Nephron (organoid): ENCODE results near the gene PTPRN2.

Source experiments
- H3K27ac Mint-ChIP-seq, 3 experiments: 2 replicates each; pipeline ENCODE4 v1.8.0; 2020; ENCODE audit warnings: mixed read lengths in 3 of 3, mild to moderate bottlenecking in 2 of 3, moderate library complexity in 1 of 3
- H3K27me3 Mint-ChIP-seq: 2 replicates; pipeline ENCODE4 v1.8.0; 2021; ENCODE audit warnings: low read depth, mild to moderate bottlenecking, moderate library complexity, mixed read lengths
- H3K36me3 Mint-ChIP-seq: 2 replicates; pipeline ENCODE4 v1.8.0; 2020; ENCODE audit warnings: low read depth, mixed read lengths
- H3K4me1 Mint-ChIP-seq: 2 replicates; pipeline ENCODE4 v1.8.0; 2020; ENCODE audit warnings: mixed read lengths
- H3K4me3 Mint-ChIP-seq, 3 experiments: 2 replicates each; pipeline ENCODE4 v1.8.0; 2020; ENCODE audit warnings: mild to moderate bottlenecking in 3 of 3, mixed read lengths in 3 of 3, moderate library complexity in 2 of 3
- H3K9me3 Mint-ChIP-seq: 2 replicates; pipeline ENCODE4 v1.8.0; 2020; ENCODE audit warnings: mixed read lengths
- CTCF ChIP-seq, 3 experiments: fragments of 200-600 bp; sonication (generic); IDR thresholded peaks; one replicate each; pipeline ENCODE4 v1.5.0; 2021; ENCODE audit warnings: antibody characterized with exemption in 3 of 3; ENCODE audit not compliant: unreplicated experiment in 3 of 3

Gene PTPRN2

GRCh38 chr7:157516311-157516710 lies 1071.3 kb downstream of the PTPRN2 start:
- H3K27ac Mint-ChIP-seq, result no peak overlapping the region
- TF ChIP-seq CTCF (IDR thresholded peaks at IDR 0.05; ENCODE audit: unreplicated experiment in 3 of 3), result no peak
- no peaks in the 10 kb centered on the region for H3K36me3 Mint-ChIP-seq
- H3K4me3 Mint-ChIP-seq, result no peak overlapping the region
- H3K27me3 Mint-ChIP-seq, result peaks cover 17% of the 10 kb centered on the region
- H3K4me1 Mint-ChIP-seq, result no peaks in the 10 kb centered on the region
- peaks cover 5% of the 10 kb centered on the region for H3K9me3 Mint-ChIP-seq

GRCh38 chr7:157515342-157516041 lies 1072.1 kb downstream of the PTPRN2 start:
- Mint-ChIP-seq H3K4me3 (no peak overlapping the region), H3K4me1 (no peaks in the 10 kb centered on the region), H3K36me3 (no peaks in the 10 kb centered on the region), H3K27me3 (peaks cover 19% of the 10 kb centered on the region), H3K9me3 (peaks cover 5% of the 10 kb centered on the region), H3K27ac (no peak overlapping the region)
- TF ChIP-seq CTCF (IDR thresholded peaks at IDR 0.05; ENCODE audit: unreplicated experiment in 3 of 3), result no peak

- no peaks in the 10 kb centered on the region for H3K4me1 Mint-ChIP-seq
Observed at GRCh38 chr7:157514746-157515145, 1072.9 kb downstream of the PTPRN2 start.

GRCh38 chr7:157514306-157514705 lies 1073.3 kb downstream of the PTPRN2 start:
- Mint-ChIP-seq H3K9me3 (peaks cover 10% of the 10 kb centered on the region), H3K4me1 (no peaks in the 10 kb centered on the region), H3K27me3 (peaks cover 28% of the 10 kb centered on the region), H3K27ac (no peak overlapping the region), H3K4me3 (no peak overlapping the region), H3K36me3 (no peaks in the 10 kb centered on the region)
- no peak for TF ChIP-seq CTCF (IDR thresholded peaks at IDR 0.05; ENCODE audit: unreplicated experiment in 3 of 3)

More at GRCh38 chr7:157514746-157515145, 1072.9 kb downstream of the PTPRN2 start:
- H3K4me3 Mint-ChIP-seq, result no peak overlapping the region
- TF ChIP-seq CTCF (IDR thresholded peaks at IDR 0.05; ENCODE audit: unreplicated experiment in 3 of 3), result no peak
- no peaks in the 10 kb centered on the region for H3K36me3 Mint-ChIP-seq
- H3K9me3 Mint-ChIP-seq, result peaks cover 10% of the 10 kb centered on the region
- peaks cover 23% of the 10 kb centered on the region for H3K27me3 Mint-ChIP-seq
- H3K27ac Mint-ChIP-seq, result no peak overlapping the region

- Mint-ChIP-seq H3K36me3 (no peaks in the 10 kb centered on the region), H3K4me1 (no peaks in the 10 kb centered on the region), H3K4me3 (no peak overlapping the region), H3K9me3 (peaks cover 10% of the 10 kb centered on the region), H3K27me3 (peaks cover 26% of the 10 kb centered on the region), H3K27ac (no peak overlapping the region)
- no peak for TF ChIP-seq CTCF (IDR thresholded peaks at IDR 0.05; ENCODE audit: unreplicated experiment in 3 of 3)
Observed at GRCh38 chr7:157513682-157514081, 1073.9 kb downstream of the PTPRN2 start.

GRCh38 chr7:157513162-157513621 lies 1074.4 kb downstream of the PTPRN2 start:
- Mint-ChIP-seq H3K4me1 (no peaks in the 10 kb centered on the region), H3K36me3 (no peaks in the 10 kb centered on the region), H3K27ac (no peak overlapping the region), H3K9me3 (peaks cover 10% of the 10 kb centered on the region), H3K4me3 (no peak overlapping the region), H3K27me3 (peaks cover 23% of the 10 kb centered on the region)
- TF ChIP-seq CTCF (IDR thresholded peaks at IDR 0.05; ENCODE audit: unreplicated experiment in 3 of 3), result no peak
